Naive thymus-derived CD4-positive, alpha-beta T cell (primary cell): ENCODE measurements around the gene PATL2. TPM values are rescaled to one million over a fixed set of nuclear protein-coding genes. Genes with fewer than 3 reads are reported as not detected.

Experiments used
- polyA plus RNA-seq, 2 donors: library from polyadenylated mRNA; unstranded; fragments of 300-500 nt; fragmentation: Illumina TruSeq; gene quantifications; one replicate each; pipeline ENCODE4 v1.2.3, GENCODE V29; 2021
- total RNA-seq, 6 experiments: library from RNA in 5 of 6; stranded (reverse) in 5 of 6; gene quantifications; 1 replicate in 5 of 6; 2 replicates in 1 of 6; pipeline ENCODE4 v1.2.3 and lab custom pipeline; 2021 to 2026

Gene PATL2
- total and polyA plus RNA-seq, 7 experiments from 2014 or later = 11.4 to 83.8 (median 46.7) TPM

Other genes starting within 250 kb of the PATL2 start
- 10 to 100 TPM; 52.9 to 83.4 (median 66.5) TPM for gene EIF3J, start 174.2 kb downstream of the PATL2 start, total RNA-seq
- gene EIF3J, start 174.2 kb downstream of the PATL2 start, polyA plus RNA-seq = 10 to 100 TPM; 19.3 to 22.7 TPM
- gene SPG11, start 47.7 kb downstream of the PATL2 start, total RNA-seq = 100 to 1,000 TPM in 4 of 5 experiments, 10 to 100 TPM in 1; 92.2 to 137 (median 131) TPM
- 10 to 100 TPM; 26.1 to 32.1 TPM for gene SPG11, start 47.7 kb downstream of the PATL2 start, polyA plus RNA-seq
- 1,000 to 10,000 TPM; 4,325 to 8,698 (median 6,221) TPM for gene B2M, start 194 bp upstream of the PATL2 start, total RNA-seq
- gene B2M, start 194 bp upstream of the PATL2 start, polyA plus RNA-seq = over 10,000 TPM; 23,113 to 34,374 TPM
- 10 to 100 TPM; 12.4 to 65.0 (median 28.0) TPM for gene TRIM69, start 25.2 kb upstream of the PATL2 start, total RNA-seq
- 10 to 100 TPM; 17.4 to 17.8 TPM for gene TRIM69, start 25.2 kb upstream of the PATL2 start, polyA plus RNA-seq
- not detected for gene TERB2, start 245.4 kb upstream of the PATL2 start, total RNA-seq
- gene TERB2, start 245.4 kb upstream of the PATL2 start, polyA plus RNA-seq = not detected